Left ventricle myocardium inferior (tissue), 1 donor: ENCODE measurements around the gene EFCAB8. TPM values are rescaled to one million over a fixed set of nuclear protein-coding genes. Genes with fewer than 3 reads are reported as not detected.
"Not testable (repeated sequence)": the region's sequence is repeated elsewhere in the genome, so short reads cannot be mapped to it uniquely, and the experiment has no call there.

ENCODE experiments used
- DNase-seq: peaks from one replicate; pipeline ENCODE4 v3.0.0-alpha.2; 2020
- H3K27ac ChIP-seq: fragments of 200-600 bp; replicated peaks from 2 replicates; pipeline ENCODE4 v1.8.0; 2021
- H3K27me3 ChIP-seq: fragments of 200-600 bp; 2 replicates; pipeline ENCODE4 v1.8.0; 2021; ENCODE audit warnings: low read depth
- H3K36me3 ChIP-seq: fragments of 200-600 bp; 2 replicates; pipeline ENCODE4 v1.8.0; 2021
- H3K4me1 ChIP-seq: fragments of 200-600 bp; 2 replicates; pipeline ENCODE4 v1.8.0; 2021
- H3K4me3 ChIP-seq: fragments of 200-600 bp; 2 replicates; pipeline ENCODE4 v1.8.0; 2021; ENCODE audit warnings: mild to moderate bottlenecking, moderate library complexity
- H3K9me3 ChIP-seq: fragments of 200-600 bp; replicated peaks from 2 replicates; pipeline ENCODE4 v1.8.0; 2021
- intact Hi-C: fragments of 100-400 bp; cut with micrococcal nuclease; formaldehyde crosslinking; loops from one replicate; pipeline ENCODE4 v1.11.0; 2022
- total RNA-seq: library from RNA; stranded (reverse); fragmentation: NEBNext Ultra II Directional; extraction: Animal tissue kit (Norgen Biotek cat#: 25700); gene quantifications from one replicate; pipeline ENCODE4 v1.2.1, GENCODE V29; 2021
- TF ChIP-seq, protein P1 (sequence below): fragments of 200-600 bp; IDR thresholded peaks from 2 replicates; pipeline ENCODE4 v1.8.0; 2021; ENCODE audit warnings: antibody characterized with exemption, mild to moderate bottlenecking, borderline replicate concordance
- donor health status: DM: no; HTN: yes; CAD: no; lungs with severe emphysema.

The EFCAB8 gene
- total RNA-seq, 1 donor from 2014 or later = not detected

DNA sequence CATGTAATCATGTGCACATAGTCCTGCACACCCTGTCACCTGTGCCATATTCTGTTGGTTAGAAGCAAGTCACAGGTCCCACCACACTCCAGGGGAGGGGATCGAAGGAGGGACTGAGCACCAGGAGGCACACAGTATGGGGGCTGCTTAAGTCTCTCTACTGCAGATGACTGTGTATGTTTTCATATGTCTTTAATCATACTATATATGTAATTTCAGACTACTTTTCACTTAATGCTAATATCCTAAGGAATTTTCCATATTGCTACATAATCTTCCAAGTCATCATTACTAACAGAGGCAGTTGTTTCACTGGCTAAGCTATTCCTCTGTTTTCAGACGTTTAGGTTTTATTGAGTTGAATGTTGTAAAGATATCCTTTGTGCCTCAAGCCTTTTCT, 10.8 kb downstream of the EFCAB8 start:
- TF ChIP-seq, protein P1, sequence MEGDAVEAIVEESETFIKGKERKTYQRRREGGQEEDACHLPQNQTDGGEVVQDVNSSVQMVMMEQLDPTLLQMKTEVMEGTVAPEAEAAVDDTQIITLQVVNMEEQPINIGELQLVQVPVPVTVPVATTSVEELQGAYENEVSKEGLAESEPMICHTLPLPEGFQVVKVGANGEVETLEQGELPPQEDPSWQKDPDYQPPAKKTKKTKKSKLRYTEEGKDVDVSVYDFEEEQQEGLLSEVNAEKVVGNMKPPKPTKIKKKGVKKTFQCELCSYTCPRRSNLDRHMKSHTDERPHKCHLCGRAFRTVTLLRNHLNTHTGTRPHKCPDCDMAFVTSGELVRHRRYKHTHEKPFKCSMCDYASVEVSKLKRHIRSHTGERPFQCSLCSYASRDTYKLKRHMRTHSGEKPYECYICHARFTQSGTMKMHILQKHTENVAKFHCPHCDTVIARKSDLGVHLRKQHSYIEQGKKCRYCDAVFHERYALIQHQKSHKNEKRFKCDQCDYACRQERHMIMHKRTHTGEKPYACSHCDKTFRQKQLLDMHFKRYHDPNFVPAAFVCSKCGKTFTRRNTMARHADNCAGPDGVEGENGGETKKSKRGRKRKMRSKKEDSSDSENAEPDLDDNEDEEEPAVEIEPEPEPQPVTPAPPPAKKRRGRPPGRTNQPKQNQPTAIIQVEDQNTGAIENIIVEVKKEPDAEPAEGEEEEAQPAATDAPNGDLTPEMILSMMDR = no peak
- Histone ChIP-seq H3K27me3 (no peaks in the 10 kb centered on the region), H3K36me3 (no peaks in the 10 kb centered on the region), H3K4me1 (no peaks in the 10 kb centered on the region), H3K4me3 (no peak overlapping the region), H3K27ac (no peak overlapping the region), H3K9me3 (no peaks in the 10 kb centered on the region)
- DNase-seq = no peak
- intact Hi-C loops = no loop called here

DNA sequence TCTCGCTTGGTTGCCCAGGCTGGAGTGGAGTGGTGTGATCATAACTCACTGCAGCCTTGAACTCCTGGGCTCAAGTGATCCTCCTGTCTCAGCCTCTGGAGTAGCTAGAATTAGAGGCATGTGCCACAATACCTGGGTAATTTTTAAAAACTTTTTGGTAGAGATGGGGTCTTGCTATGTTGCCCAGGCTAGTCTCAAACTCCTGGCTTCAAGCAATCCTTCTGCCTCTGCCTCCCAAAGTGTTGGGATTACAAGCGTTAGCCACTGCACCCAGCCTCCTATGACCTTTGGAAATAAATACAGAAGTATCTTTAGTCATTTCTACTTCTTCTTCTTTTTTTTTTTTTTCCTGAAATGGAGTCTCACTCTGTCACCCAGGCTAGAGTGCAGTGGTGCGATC, 11.8 kb downstream of the EFCAB8 start:
- H3K9me3 ChIP-seq, H3K36me3 ChIP-seq, intact Hi-C loops, DNase-seq, H3K27me3 ChIP-seq, H3K4me1 ChIP-seq, H3K4me3 ChIP-seq, H3K27ac ChIP-seq: not testable (repeated sequence)

DNA sequence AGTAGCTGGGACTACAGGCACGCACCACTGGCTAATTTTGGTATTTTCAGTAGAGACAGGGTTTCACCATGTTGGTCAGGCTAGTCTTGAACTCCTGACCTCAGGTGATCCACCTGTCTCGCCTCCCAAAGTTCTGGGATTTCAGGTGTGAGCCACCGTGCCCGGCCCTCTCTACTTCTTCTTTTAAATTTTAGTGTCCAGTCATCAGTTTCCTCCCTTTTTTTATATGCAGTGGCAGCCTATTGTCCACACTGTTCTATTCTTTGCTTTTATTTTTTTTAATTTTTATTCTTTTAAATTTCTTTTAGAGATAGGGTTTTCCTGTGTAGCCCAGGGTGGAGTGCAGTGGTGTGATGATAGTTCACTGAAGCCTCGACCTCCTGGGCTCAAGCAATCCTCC, 12.3 kb downstream of the EFCAB8 start:
- no peak for DNase-seq
- no peak overlapping the region for H3K4me3 ChIP-seq
- H3K9me3 ChIP-seq = no peaks in the 10 kb centered on the region
- no peaks in the 10 kb centered on the region for H3K36me3 ChIP-seq
- no peak overlapping the region for H3K27ac ChIP-seq
- TF ChIP-seq, protein P1 = no peak
- no peaks in the 10 kb centered on the region for H3K4me1 ChIP-seq
- no peaks in the 10 kb centered on the region for H3K27me3 ChIP-seq
- intact Hi-C loops = no loop called here

DNA sequence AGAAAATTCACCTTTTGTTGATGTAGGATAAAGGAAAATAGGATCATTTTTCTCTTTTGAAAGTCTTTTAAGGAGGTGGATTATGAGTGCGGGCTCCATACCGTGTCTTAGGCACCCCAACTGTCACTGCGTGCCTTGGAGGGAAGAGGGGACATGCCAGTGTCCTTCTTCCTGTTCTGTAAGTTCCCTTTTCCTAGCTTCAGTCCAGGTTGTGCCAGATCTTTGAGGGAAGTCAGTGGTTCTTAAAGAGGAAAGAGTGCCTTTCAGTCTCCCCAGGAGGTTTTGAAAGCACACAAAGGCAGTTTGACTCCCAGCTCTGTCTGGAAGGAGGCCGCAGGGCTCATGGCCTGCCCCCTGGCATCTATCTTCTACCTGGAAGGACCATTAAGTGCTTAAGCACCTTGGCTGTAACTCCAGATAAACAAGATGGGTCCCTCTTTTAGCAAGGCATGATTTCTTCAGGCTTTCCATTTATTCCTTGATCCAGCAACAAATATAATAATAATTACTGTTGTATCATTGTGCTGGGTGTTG, 13.0 kb downstream of the EFCAB8 start:
- no peak for DNase-seq
- intact Hi-C loops = no loop called here
- Histone ChIP-seq H3K27me3 (no peaks in the 10 kb centered on the region), H3K36me3 (no peaks in the 10 kb centered on the region), H3K27ac (no peak overlapping the region), H3K9me3 (no peaks in the 10 kb centered on the region), H3K4me3 (no peak overlapping the region), H3K4me1 (no peaks in the 10 kb centered on the region)
- TF ChIP-seq, protein P1 = no peak

DNA sequence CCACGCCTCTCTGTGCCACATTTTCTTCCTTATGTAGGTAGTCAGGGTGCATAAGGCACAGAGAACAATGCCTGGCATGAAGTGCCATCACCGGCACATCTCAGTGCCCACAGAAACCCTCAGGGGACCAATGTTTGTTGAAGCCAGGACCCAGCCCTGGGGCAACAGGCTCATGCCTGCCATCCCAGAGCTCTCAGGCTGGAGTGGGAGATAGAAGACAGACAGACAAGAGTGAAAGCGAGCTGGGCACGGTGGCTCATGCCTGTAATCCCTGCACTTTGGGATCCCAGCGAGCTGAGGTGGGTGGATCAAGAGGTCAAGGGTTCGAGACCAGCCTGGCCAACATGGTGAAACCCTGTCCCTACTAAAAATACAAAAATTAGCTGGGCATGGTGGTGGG, 13.5 kb downstream of the EFCAB8 start:
- H3K36me3 ChIP-seq = no peaks in the 10 kb centered on the region
- H3K4me1 ChIP-seq = no peaks in the 10 kb centered on the region
- intact Hi-C loops = no loop called here
- H3K4me3 ChIP-seq = no peak overlapping the region
- TF ChIP-seq, protein P1 = no peak
- no peak for DNase-seq
- no peak overlapping the region for H3K27ac ChIP-seq
- H3K9me3 ChIP-seq = no peaks in the 10 kb centered on the region
- no peaks in the 10 kb centered on the region for H3K27me3 ChIP-seq

DNA sequence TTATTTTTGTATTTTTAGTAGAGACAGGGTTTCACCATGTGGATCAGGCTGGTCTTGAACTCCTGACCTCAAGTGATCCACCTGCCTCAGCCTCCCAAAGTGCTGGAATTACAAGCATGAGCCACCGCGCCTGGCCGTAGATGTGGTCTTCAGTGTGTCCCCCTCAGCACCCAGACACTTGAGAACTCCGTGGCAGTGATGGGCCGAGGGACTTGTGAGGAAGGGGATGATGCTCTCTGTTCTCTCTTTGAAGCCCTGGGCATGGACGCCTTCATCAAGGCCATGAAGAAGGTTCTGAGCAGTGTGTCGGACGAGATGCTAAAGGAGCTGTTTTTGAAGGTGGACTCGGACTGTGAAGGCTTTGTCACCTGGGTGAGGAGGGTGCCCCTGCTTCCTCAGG, 16.9 kb downstream of the EFCAB8 start:
- H3K4me3 ChIP-seq = no peak overlapping the region
- intact Hi-C loops = no loop called here

More for the DNA sequence above, 16.9 kb downstream of the EFCAB8 start:
- DNase-seq = no peak
- H3K9me3 ChIP-seq = no peaks in the 10 kb centered on the region
- TF ChIP-seq, protein P1 = no peak
- no peak overlapping the region for H3K27ac ChIP-seq
- H3K36me3 ChIP-seq = no peaks in the 10 kb centered on the region
- H3K27me3 ChIP-seq = no peaks in the 10 kb centered on the region
- H3K4me1 ChIP-seq = no peaks in the 10 kb centered on the region
